Measurements from ENCODE around the gene MMS19.
"Not testable (repeated sequence)": the region's sequence is repeated elsewhere in the genome, so short reads cannot be mapped to it uniquely, and the experiment has no call there.

MMS19 gene

DNA sequence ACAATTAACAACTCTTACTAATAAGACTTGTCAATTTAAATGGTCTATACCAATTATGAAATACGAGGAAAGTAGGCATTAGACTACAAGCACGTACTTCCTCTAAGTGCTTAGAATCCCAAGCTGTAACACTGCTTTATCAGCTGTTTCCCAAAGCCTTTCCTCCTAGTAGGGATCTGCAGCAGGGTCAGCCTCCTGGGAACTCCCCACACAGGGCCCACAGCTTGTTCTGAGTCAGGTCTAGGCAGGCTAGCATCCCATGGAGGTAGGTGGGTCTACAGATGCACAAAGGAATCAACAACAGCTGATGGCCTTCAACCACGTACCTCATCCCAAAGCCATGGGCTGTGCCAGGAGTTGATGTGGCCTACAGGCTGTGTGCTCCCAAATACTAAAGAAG is 14.7 kb downstream of the MMS19 start:
- Histone ChIP-seq H3K4me3 (ENCODE audit: insufficient read depth, low read depth, low read length) (no peak overlapping the region), H3K4me1 (ENCODE audit: control insufficient read depth, insufficient read depth, low read length) (no peaks in the 10 kb centered on the region), H3K36me3 (ENCODE audit: control insufficient read depth, insufficient read depth, low read length) (no peaks in the 10 kb centered on the region), H3K27me3 (ENCODE audit: control insufficient read depth, insufficient read depth, low read length, poor library complexity, severe bottlenecking) (no peaks in the 10 kb centered on the region), H3K27ac (ENCODE audit: insufficient read depth, low read depth, low read length, poor library complexity, severe bottlenecking) (no peak overlapping the region), H3K9me3 (ENCODE audit: control insufficient read depth, low read length) (no peaks in the 10 kb centered on the region)
- 91 to 93% methylated on average over 3 of the region's 3 CpGs for WGBS, 2 experiments

GRCh38 chr10:97482381-97482780 is 15.8 kb downstream of the MMS19 start:
- no peak overlapping the region for H3K4me3 ChIP-seq (ENCODE audit: insufficient read depth, low read depth, low read length)
- no peaks in the 10 kb centered on the region for H3K4me1 ChIP-seq (ENCODE audit: control insufficient read depth, insufficient read depth, low read length)
- no peak overlapping the region for H3K27ac ChIP-seq (ENCODE audit: insufficient read depth, low read depth, low read length, poor library complexity, severe bottlenecking)
- 89 to 97% methylated on average over 1 of the region's 1 CpG for WGBS, 2 experiments
- H3K9me3 ChIP-seq (ENCODE audit: control insufficient read depth, low read length): no peaks in the 10 kb centered on the region
- no peaks in the 10 kb centered on the region for H3K36me3 ChIP-seq (ENCODE audit: control insufficient read depth, insufficient read depth, low read length)
- no peaks in the 10 kb centered on the region for H3K27me3 ChIP-seq (ENCODE audit: control insufficient read depth, insufficient read depth, low read length, poor library complexity, severe bottlenecking)

- no peaks in the 10 kb centered on the region for H3K9me3 ChIP-seq (ENCODE audit: control insufficient read depth, low read length)
- no peaks in the 10 kb centered on the region for H3K4me1 ChIP-seq (ENCODE audit: control insufficient read depth, insufficient read depth, low read length)
- H3K36me3 ChIP-seq (ENCODE audit: control insufficient read depth, insufficient read depth, low read length): peaks cover 3% of the 10 kb centered on the region
- no peak overlapping the region for H3K27ac ChIP-seq (ENCODE audit: insufficient read depth, low read depth, low read length, poor library complexity, severe bottlenecking)
- H3K27me3 ChIP-seq (ENCODE audit: control insufficient read depth, insufficient read depth, low read length, poor library complexity, severe bottlenecking): no peaks in the 10 kb centered on the region
- H3K4me3 ChIP-seq (ENCODE audit: insufficient read depth, low read depth, low read length): no peak overlapping the region
- WGBS, 2 experiments: 97 to 99% methylated on average over 3 to 4 of the region's 4 CpGs
Observed at GRCh38 chr10:97481071-97481470, 17.2 kb downstream of the MMS19 start.

DNA sequence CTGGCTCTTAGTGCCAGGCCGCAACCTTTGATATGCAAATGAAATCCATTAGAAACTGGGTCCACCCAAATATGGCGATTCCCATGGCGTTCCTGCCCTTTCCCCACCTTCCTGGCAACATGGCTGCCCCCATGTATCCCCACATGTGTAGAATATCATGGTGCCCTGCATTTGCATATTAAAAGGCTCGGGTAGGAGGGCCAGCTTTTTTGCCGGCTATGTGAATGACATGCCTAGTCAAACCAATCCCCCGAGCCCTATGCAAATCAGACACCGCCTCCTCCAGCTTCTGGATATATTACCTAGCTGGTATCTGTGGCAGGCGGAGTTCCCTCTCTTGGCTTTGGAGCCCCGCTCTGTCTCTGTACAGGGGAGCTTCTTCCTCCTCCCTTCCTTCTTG is 18.3 kb downstream of the MMS19 start:
- H3K27me3 ChIP-seq (ENCODE audit: control insufficient read depth, insufficient read depth, low read length, poor library complexity, severe bottlenecking): no peaks in the 10 kb centered on the region
- no peak overlapping the region for H3K4me3 ChIP-seq (ENCODE audit: insufficient read depth, low read depth, low read length)
- no peaks in the 10 kb centered on the region for H3K9me3 ChIP-seq (ENCODE audit: control insufficient read depth, low read length)
- no peak overlapping the region for H3K27ac ChIP-seq (ENCODE audit: insufficient read depth, low read depth, low read length, poor library complexity, severe bottlenecking)
- WGBS, 2 experiments: 16 to 18% methylated on average over 9 of the region's 9 CpGs
- H3K36me3 ChIP-seq (ENCODE audit: control insufficient read depth, insufficient read depth, low read length): peaks cover 8% of the 10 kb centered on the region
- no peaks in the 10 kb centered on the region for H3K4me1 ChIP-seq (ENCODE audit: control insufficient read depth, insufficient read depth, low read length)

- H3K4me1 ChIP-seq (ENCODE audit: control insufficient read depth, insufficient read depth, low read length); H3K36me3 ChIP-seq (ENCODE audit: control insufficient read depth, insufficient read depth, low read length); H3K9me3 ChIP-seq (ENCODE audit: control insufficient read depth, low read length); H3K27ac ChIP-seq (ENCODE audit: insufficient read depth, low read depth, low read length, poor library complexity, severe bottlenecking); H3K4me3 ChIP-seq (ENCODE audit: insufficient read depth, low read depth, low read length); H3K27me3 ChIP-seq (ENCODE audit: control insufficient read depth, insufficient read depth, low read length, poor library complexity, severe bottlenecking): not testable (repeated sequence)
- 96 to 98% methylated on average over 4 of the region's 4 CpGs for WGBS, 2 experiments
Observed at GRCh38 chr10:97479410-97479809, 18.8 kb downstream of the MMS19 start.

DNA sequence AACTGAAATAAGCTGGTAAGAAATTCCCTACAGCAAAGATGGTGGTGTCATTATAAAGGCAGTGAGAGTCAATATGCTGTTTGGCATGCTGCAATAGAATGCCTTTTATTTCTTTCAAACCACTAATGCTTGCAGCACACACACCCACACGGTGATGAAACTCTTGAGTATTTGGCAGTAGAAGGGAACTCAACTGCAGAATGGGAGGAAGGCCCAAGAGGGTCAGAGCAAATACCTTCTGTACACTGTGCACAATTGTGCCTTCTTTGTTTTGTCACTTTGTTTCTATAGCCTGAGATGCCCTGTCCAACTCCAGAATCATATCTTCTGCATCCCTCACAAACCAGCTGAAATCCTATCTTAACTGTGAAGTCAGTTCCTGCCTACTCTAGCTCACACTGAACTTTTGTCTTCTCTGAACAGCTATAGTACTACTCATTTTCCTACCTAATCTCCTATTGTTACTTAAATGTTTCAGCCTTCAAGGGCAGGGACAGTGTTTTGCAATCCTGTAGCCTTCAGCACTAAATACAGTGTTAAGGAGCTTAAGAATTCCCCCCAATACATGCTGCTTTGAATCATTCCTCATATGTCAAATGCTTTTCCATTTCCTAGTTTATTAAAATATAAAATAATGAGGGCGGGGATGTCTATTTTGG is 22.2 kb downstream of the MMS19 start:
- 96 to 97% methylated on average over 1 to 2 of the region's 2 CpGs for WGBS, 2 experiments
- Histone ChIP-seq H3K4me1 (ENCODE audit: control insufficient read depth, insufficient read depth, low read length) (no peaks in the 10 kb centered on the region), H3K4me3 (ENCODE audit: insufficient read depth, low read depth, low read length) (no peak overlapping the region), H3K27ac (ENCODE audit: insufficient read depth, low read depth, low read length, poor library complexity, severe bottlenecking) (no peak overlapping the region), H3K9me3 (ENCODE audit: control insufficient read depth, low read length) (no peaks in the 10 kb centered on the region), H3K36me3 (ENCODE audit: control insufficient read depth, insufficient read depth, low read length) (peaks cover 22% of the 10 kb centered on the region), H3K27me3 (ENCODE audit: control insufficient read depth, insufficient read depth, low read length, poor library complexity, severe bottlenecking) (no peaks in the 10 kb centered on the region)

- no peak overlapping the region for H3K27ac ChIP-seq (ENCODE audit: insufficient read depth, low read depth, low read length, poor library complexity, severe bottlenecking)
Observed at GRCh38 chr10:97474918-97475317, 23.3 kb downstream of the MMS19 start.

DNA sequence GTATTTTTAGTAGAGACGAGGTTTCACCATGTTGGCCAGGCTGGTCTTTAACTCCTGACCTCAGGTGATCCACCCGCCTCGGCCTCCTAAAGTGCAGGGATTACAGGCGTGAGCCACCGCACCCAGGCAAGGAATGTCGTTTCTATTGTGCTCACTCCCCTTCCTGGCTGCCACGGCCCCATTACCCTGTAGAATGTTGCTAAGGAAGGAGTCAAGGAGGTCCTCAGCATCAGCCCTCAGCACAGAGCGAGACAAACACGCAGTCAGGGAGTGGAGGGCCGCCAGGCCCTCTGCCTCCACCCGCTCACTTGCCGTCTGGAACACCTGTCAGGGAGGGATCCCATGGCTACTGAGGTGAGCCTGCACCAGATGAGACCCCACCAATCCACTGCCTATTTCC is 29.4 kb downstream of the MMS19 start:
- not testable (repeated sequence) for H3K27me3 ChIP-seq (ENCODE audit: control insufficient read depth, insufficient read depth, low read length, poor library complexity, severe bottlenecking); H3K27ac ChIP-seq (ENCODE audit: insufficient read depth, low read depth, low read length, poor library complexity, severe bottlenecking); H3K4me1 ChIP-seq (ENCODE audit: control insufficient read depth, insufficient read depth, low read length); H3K4me3 ChIP-seq (ENCODE audit: insufficient read depth, low read depth, low read length); H3K9me3 ChIP-seq (ENCODE audit: control insufficient read depth, low read length)
- peaks cover 63% of the 10 kb centered on the region for H3K36me3 ChIP-seq (ENCODE audit: control insufficient read depth, insufficient read depth, low read length)
- 92 to 95% methylated on average over 12 of the region's 12 CpGs for WGBS, 2 experiments

More at GRCh38 chr10:97474918-97475317, 23.3 kb downstream of the MMS19 start:
- H3K36me3 ChIP-seq (ENCODE audit: control insufficient read depth, insufficient read depth, low read length): peaks cover 32% of the 10 kb centered on the region
- H3K4me3 ChIP-seq (ENCODE audit: insufficient read depth, low read depth, low read length): no peak overlapping the region
- no peaks in the 10 kb centered on the region for H3K27me3 ChIP-seq (ENCODE audit: control insufficient read depth, insufficient read depth, low read length, poor library complexity, severe bottlenecking)
- no peaks in the 10 kb centered on the region for H3K9me3 ChIP-seq (ENCODE audit: control insufficient read depth, low read length)
- no peaks in the 10 kb centered on the region for H3K4me1 ChIP-seq (ENCODE audit: control insufficient read depth, insufficient read depth, low read length)
- WGBS, 2 experiments: 97 to 100% methylated on average over 3 of the region's 4 CpGs

GRCh38 chr10:97468162-97468561 is 30.1 kb downstream of the MMS19 start:
- H3K27me3 ChIP-seq (ENCODE audit: control insufficient read depth, insufficient read depth, low read length, poor library complexity, severe bottlenecking): no peaks in the 10 kb centered on the region
- no peaks in the 10 kb centered on the region for H3K9me3 ChIP-seq (ENCODE audit: control insufficient read depth, low read length)
- no peak overlapping the region for H3K27ac ChIP-seq (ENCODE audit: insufficient read depth, low read depth, low read length, poor library complexity, severe bottlenecking)
- H3K36me3 ChIP-seq (ENCODE audit: control insufficient read depth, insufficient read depth, low read length): peaks cover 61% of the 10 kb centered on the region
- H3K4me3 ChIP-seq (ENCODE audit: insufficient read depth, low read depth, low read length): no peak overlapping the region
- no peaks in the 10 kb centered on the region for H3K4me1 ChIP-seq (ENCODE audit: control insufficient read depth, insufficient read depth, low read length)
- WGBS, 2 experiments: 93 to 95% methylated on average over 3 of the region's 3 CpGs

DNA sequence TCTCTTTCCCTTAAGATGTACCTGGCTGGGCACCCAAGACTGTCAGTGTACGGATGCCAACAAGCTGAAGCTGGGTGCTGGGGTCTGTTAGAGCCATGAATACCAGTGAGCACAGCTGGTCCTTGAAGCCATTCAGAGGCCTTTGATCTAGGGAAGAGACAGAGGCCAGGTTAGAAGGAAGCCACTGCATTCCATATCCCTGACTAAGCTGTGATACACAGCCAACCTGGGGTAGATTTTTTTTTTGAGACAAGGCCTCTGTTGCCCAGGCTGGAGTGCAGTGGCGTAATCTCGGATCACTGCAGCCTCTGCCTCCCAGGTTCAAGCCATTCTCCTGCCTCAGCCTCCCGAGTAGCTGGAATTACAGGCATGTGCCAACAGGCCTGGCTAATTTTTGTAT is 31.5 kb downstream of the MMS19 start:
- H3K27ac ChIP-seq (ENCODE audit: insufficient read depth, low read depth, low read length, poor library complexity, severe bottlenecking): no peak overlapping the region
- WGBS, 2 experiments: 92 to 97% methylated on average over 4 of the region's 4 CpGs
- H3K36me3 ChIP-seq (ENCODE audit: control insufficient read depth, insufficient read depth, low read length): peaks cover 70% of the 10 kb centered on the region
- no peak overlapping the region for H3K4me3 ChIP-seq (ENCODE audit: insufficient read depth, low read depth, low read length)
- no peaks in the 10 kb centered on the region for H3K4me1 ChIP-seq (ENCODE audit: control insufficient read depth, insufficient read depth, low read length)
- H3K9me3 ChIP-seq (ENCODE audit: control insufficient read depth, low read length): no peaks in the 10 kb centered on the region
- no peaks in the 10 kb centered on the region for H3K27me3 ChIP-seq (ENCODE audit: control insufficient read depth, insufficient read depth, low read length, poor library complexity, severe bottlenecking)

- peaks cover 78% of the 10 kb centered on the region for H3K36me3 ChIP-seq (ENCODE audit: control insufficient read depth, insufficient read depth, low read length)
- no peaks in the 10 kb centered on the region for H3K27me3 ChIP-seq (ENCODE audit: control insufficient read depth, insufficient read depth, low read length, poor library complexity, severe bottlenecking)
- H3K4me1 ChIP-seq (ENCODE audit: control insufficient read depth, insufficient read depth, low read length): no peaks in the 10 kb centered on the region
- H3K4me3 ChIP-seq (ENCODE audit: insufficient read depth, low read depth, low read length): no peak overlapping the region
- no peaks in the 10 kb centered on the region for H3K9me3 ChIP-seq (ENCODE audit: control insufficient read depth, low read length)
- H3K27ac ChIP-seq (ENCODE audit: insufficient read depth, low read depth, low read length, poor library complexity, severe bottlenecking): no peak overlapping the region
- WGBS, 2 experiments: 93 to 96% methylated on average over 7 of the region's 7 CpGs
Observed at GRCh38 chr10:97465982-97466381, 32.2 kb downstream of the MMS19 start.

Measured in ectodermal cell (in vitro differentiated cells).